Forelimb muscle (tissue), 1 donor: ENCODE results near the gene PTCRA. TPM values are rescaled to one million over a fixed set of nuclear protein-coding genes. Genes with fewer than 3 reads are reported as not detected.
A peak's percentile ranks its signal among the peaks of the same experiment; 100 is the strongest.
"Not testable (repeated sequence)": the region's sequence is repeated elsewhere in the genome, so short reads cannot be mapped to it uniquely, and the experiment has no call there.

Source experiments
- DNase-seq: peaks from one replicate; pipeline ENCODE4 v3.0.0-alpha.2; 2013; ENCODE audit warnings: low read depth
- polyA plus RNA-seq: library from polyadenylated mRNA; unstranded; fragments of 120-200 nt; gene quantifications from one replicate; pipeline ENCODE4 v1.2.1, GENCODE V29; 2013; ENCODE audit not compliant: insufficient read length

The PTCRA gene
- not detected for polyA plus RNA-seq

- DNase-seq: no peak
Measured at GRCh38 chr6:42915732-42916131, at the start of gene PTCRA. Gene PTCRA (plus strand): TSS chr6:42916053. CDS start chr6:42916070, 17 bp downstream.

GRCh38 chr6:42870145-42870936 is 45.5 kb upstream of the PTCRA start:
- no peak for DNase-seq

GRCh38 chr6:42871711-42872110 is 44.1 kb upstream of the PTCRA start:
- DNase-seq: no peak

- no peak for DNase-seq
Measured at GRCh38 chr6:42873313-42873712, 42.5 kb upstream of the PTCRA start.

- no peak for DNase-seq
Measured at GRCh38 chr6:42877695-42878094, 38.2 kb upstream of the PTCRA start.

- DNase-seq: peak; percentile 81
Measured at GRCh38 chr6:42879372-42880239, 36.2 kb upstream of the PTCRA start, which contains the start of gene RPL7L1. Gene RPL7L1 (plus strand): TSS chr6:42879616. CDS start chr6:42879911, 295 bp downstream.

- DNase-seq: not testable (repeated sequence)
Measured at GRCh38 chr6:42880240-42880817, 35.5 kb upstream of the PTCRA start.

GRCh38 chr6:42880871-42881270 is 35.0 kb upstream of the PTCRA start:
- DNase-seq: not testable (repeated sequence)

GRCh38 chr6:42885702-42886101 is 30.2 kb upstream of the PTCRA start:
- no peak for DNase-seq

- not testable (repeated sequence) for DNase-seq
Measured at GRCh38 chr6:42888201-42888600, 27.7 kb upstream of the PTCRA start.

- DNase-seq: no peak
Measured at GRCh38 chr6:42889815-42890214, 26.0 kb upstream of the PTCRA start.

- DNase-seq: peak; percentile 90
Measured at GRCh38 chr6:42890311-42891198, 25.3 kb upstream of the PTCRA start.

GRCh38 chr6:42891199-42891722 is 24.6 kb upstream of the PTCRA start:
- DNase-seq: no peak

- not testable (repeated sequence) for DNase-seq
Measured at GRCh38 chr6:42894041-42894828, 21.6 kb upstream of the PTCRA start.

GRCh38 chr6:42896178-42896719 is 19.6 kb upstream of the PTCRA start:
- DNase-seq: no peak

GRCh38 chr6:42898891-42899361 is 16.9 kb upstream of the PTCRA start:
- no peak for DNase-seq

- DNase-seq: no peak
Measured at GRCh38 chr6:42899871-42900270, 16.0 kb upstream of the PTCRA start.

GRCh38 chr6:42901538-42901957 is 14.3 kb upstream of the PTCRA start:
- DNase-seq: peak; percentile 63

GRCh38 chr6:42902429-42903263 is 13.2 kb upstream of the PTCRA start:
- DNase-seq: not testable (repeated sequence)
